Measurements from ENCODE around the gene GBP4. TPM values are rescaled to one million over a fixed set of nuclear protein-coding genes. Genes with fewer than 3 reads are reported as not detected.

GBP4 gene
- total and polyA plus RNA-seq, 9 of the 15 experiments (the other 6 are each of a cell fraction or from before 2014, with no cell fraction given), result 0.04 to 0.40 (median 0.11) TPM

- Histone ChIP-seq H3K79me2 (ENCODE audit: control insufficient read depth, insufficient read depth, low read length) (no peaks in the 10 kb centered on the region), H2AFZ (ENCODE audit: low read depth, low read length) (no peak overlapping the region), H3K27me3 (ENCODE audit: control insufficient read depth in 2 of 2, insufficient read depth in 2 of 2, low read length in 2 of 2) (no peaks in the 10 kb centered on the region), H3K4me3 (no peak overlapping the region), H3K36me3 (ENCODE audit: control insufficient read depth, insufficient read depth, low read length) (no peaks in the 10 kb centered on the region), H3K4me1 (replicated peaks in 1 of 2; ENCODE audit: control insufficient read depth in 2 of 2, insufficient read depth in 2 of 2, low read length in 2 of 2) (no peaks in the 10 kb centered on the region), H3K9me1 (ENCODE audit: control insufficient read depth, insufficient read depth, low read length) (no peaks in the 10 kb centered on the region), H3K4me2 (ENCODE audit: insufficient read depth, low read length) (no peak overlapping the region), H3K9ac (ENCODE audit: insufficient read depth in 1 of 2, low read depth in 2 of 2, low read length in 2 of 2) (no peak overlapping the region), H4K20me1 (replicated peaks; ENCODE audit: control insufficient read depth, insufficient read depth, low read length) (no peaks in the 10 kb centered on the region), H3K27ac (ENCODE audit: extremely low read depth, low read depth, low read length) (no peak overlapping the region), H3K9me3 (replicated peaks; ENCODE audit: control insufficient read depth, insufficient read depth, low read depth, low read length) (no peaks in the 10 kb centered on the region)
- in situ Hi-C loops (cut with MboI), result no loop called here
- POLR2A ChIA-PET, result interaction anchor here (0.8 kb wide), 1 partner anchor 26 kb away, joined by 3 read pairs; no protein-coding TSS in a partner anchor
- 2% methylated on average over 3 of the region's 3 CpGs for WGBS (ENCODE audit: insufficient coverage, low coverage, missing lambda C conversion rate)
- DNase-seq (ENCODE audit: extremely low read depth in 1 of 4, low spot score in 3 of 4) (no peak), ATAC-seq (no peak), FAIRE-seq (no peak)
- CTCF ChIA-PET (ENCODE audit: low intra/inter-chr PET ratio), result no interaction called here
- intact Hi-C loops (cut with micrococcal nuclease), result no loop called here
- TF ChIP-seq ZNF609 (CRISPR knock-in tag; IDR thresholded peaks at IDR 0.05; ENCODE audit: borderline replicate concordance) (no peak), RCOR1 (IDR thresholded peaks at IDR 0.05; ENCODE audit: borderline replicate concordance in 1 of 2, low read depth in 2 of 2, low read length in 2 of 2) (no peak), ADNP (tag; IDR thresholded peaks at IDR 0.05) (no peak), NFYB (IDR thresholded peaks at IDR 0.05; ENCODE audit: extremely low read depth, insufficient read length) (no peak), CEBPB (tag; IDR thresholded peaks at IDR 0.05) (no peak), HDAC1 (IDR thresholded peaks at IDR 0.05) (no peak), STAG1 (CRISPR knock-in tag; IDR thresholded peaks at IDR 0.05; ENCODE audit: borderline replicate concordance) (no peak), HDAC2 (IDR thresholded peaks at IDR 0.05) (no peak), ZNF134 (CRISPR knock-in tag; conservative IDR thresholded peaks at IDR 0.05) (no peak)
- TF ChIP-seq, protein P1, sequence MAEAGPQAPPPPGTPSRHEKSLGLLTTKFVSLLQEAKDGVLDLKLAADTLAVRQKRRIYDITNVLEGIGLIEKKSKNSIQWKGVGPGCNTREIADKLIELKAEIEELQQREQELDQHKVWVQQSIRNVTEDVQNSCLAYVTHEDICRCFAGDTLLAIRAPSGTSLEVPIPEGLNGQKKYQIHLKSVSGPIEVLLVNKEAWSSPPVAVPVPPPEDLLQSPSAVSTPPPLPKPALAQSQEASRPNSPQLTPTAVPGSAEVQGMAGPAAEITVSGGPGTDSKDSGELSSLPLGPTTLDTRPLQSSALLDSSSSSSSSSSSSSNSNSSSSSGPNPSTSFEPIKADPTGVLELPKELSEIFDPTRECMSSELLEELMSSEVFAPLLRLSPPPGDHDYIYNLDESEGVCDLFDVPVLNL (CRISPR knock-in tag; IDR thresholded peaks at IDR 0.05; ENCODE audit: low read depth), result no peak
- BruUV-seq (replicated peaks), result no TSS peak
Measured at GRCh38 chr1:89147678-89148658, 50.8 kb downstream of the GBP4 start.

Measured in K562 (cell line).